Measurements from ENCODE around the gene DALRD3. TPM values are rescaled to one million over a fixed set of nuclear protein-coding genes. Genes with fewer than 3 reads are reported as not detected.

The DALRD3 gene
- total RNA-seq, 4 donors from 2014 or later, result 35.7 to 48.6 (median 43.8) TPM

GRCh38 chr3:49025005-49025792 lies 6.8 kb upstream of the DALRD3 start:
- H3K27ac ChIP-seq, result no peak overlapping the region
- peaks cover 0 to 66% (median 26%) of the 10 kb centered on the region in 4 donors for H3K4me1 ChIP-seq
- H3K36me3 ChIP-seq, result peaks cover 0 to 49% (median 8%) of the 10 kb centered on the region in 3 donors
- no peak for DNase-seq (ENCODE audit: low spot score in 2 of 2)
- no peaks in the 10 kb centered on the region for H3K9me3 ChIP-seq
- TF ChIP-seq EP300 (IDR thresholded peaks at IDR 0.05), result no peak
- TF ChIP-seq, protein P1, sequence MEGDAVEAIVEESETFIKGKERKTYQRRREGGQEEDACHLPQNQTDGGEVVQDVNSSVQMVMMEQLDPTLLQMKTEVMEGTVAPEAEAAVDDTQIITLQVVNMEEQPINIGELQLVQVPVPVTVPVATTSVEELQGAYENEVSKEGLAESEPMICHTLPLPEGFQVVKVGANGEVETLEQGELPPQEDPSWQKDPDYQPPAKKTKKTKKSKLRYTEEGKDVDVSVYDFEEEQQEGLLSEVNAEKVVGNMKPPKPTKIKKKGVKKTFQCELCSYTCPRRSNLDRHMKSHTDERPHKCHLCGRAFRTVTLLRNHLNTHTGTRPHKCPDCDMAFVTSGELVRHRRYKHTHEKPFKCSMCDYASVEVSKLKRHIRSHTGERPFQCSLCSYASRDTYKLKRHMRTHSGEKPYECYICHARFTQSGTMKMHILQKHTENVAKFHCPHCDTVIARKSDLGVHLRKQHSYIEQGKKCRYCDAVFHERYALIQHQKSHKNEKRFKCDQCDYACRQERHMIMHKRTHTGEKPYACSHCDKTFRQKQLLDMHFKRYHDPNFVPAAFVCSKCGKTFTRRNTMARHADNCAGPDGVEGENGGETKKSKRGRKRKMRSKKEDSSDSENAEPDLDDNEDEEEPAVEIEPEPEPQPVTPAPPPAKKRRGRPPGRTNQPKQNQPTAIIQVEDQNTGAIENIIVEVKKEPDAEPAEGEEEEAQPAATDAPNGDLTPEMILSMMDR (IDR thresholded peaks at IDR 0.05), result no peak
- no peak for TF ChIP-seq POLR2A (IDR thresholded peaks at IDR 0.05)
- 62 to 66% methylated on average over 10 to 13 of the region's 13 CpGs for WGBS, 2 donors
- no peak overlapping the region for H3K4me3 ChIP-seq
- no peaks in the 10 kb centered on the region for H3K27me3 ChIP-seq

- Histone ChIP-seq H3K4me3 (no peak overlapping the region), H3K27ac (no peak overlapping the region), H3K27me3 (no peaks in the 10 kb centered on the region), H3K9me3 (no peaks in the 10 kb centered on the region), H3K36me3 (peaks cover 0 to 45% (median 8%) of the 10 kb centered on the region in 3 donors), H3K4me1 (peaks cover 0 to 69% (median 30%) of the 10 kb centered on the region in 4 donors)
- DNase-seq (ENCODE audit: low spot score in 2 of 2), result no peak
- 67 to 70% methylated on average over 5 of the region's 5 CpGs for WGBS, 2 donors
- TF ChIP-seq, protein P1 (IDR thresholded peaks at IDR 0.05), result no peak
- TF ChIP-seq EP300 (IDR thresholded peaks at IDR 0.05) (no peak), POLR2A (IDR thresholded peaks at IDR 0.05) (no peak)
Measured at GRCh38 chr3:49024449-49024848, 6.1 kb upstream of the DALRD3 start.

GRCh38 chr3:49023775-49024174 lies 5.4 kb upstream of the DALRD3 start:
- Histone ChIP-seq H3K27ac (no peak overlapping the region), H3K9me3 (no peaks in the 10 kb centered on the region), H3K27me3 (no peaks in the 10 kb centered on the region), H3K36me3 (peaks cover 0 to 45% (median 8%) of the 10 kb centered on the region in 3 donors), H3K4me3 (no peak overlapping the region), H3K4me1 (peaks cover 0 to 73% (median 32%) of the 10 kb centered on the region in 4 donors)
- DNase-seq (ENCODE audit: low spot score in 2 of 2), result no peak
- 81 to 96% methylated on average over 4 of the region's 4 CpGs for WGBS, 2 donors
- TF ChIP-seq EP300 (IDR thresholded peaks at IDR 0.05) (no peak), POLR2A (IDR thresholded peaks at IDR 0.05) (no peak)
- TF ChIP-seq, protein P1 (IDR thresholded peaks at IDR 0.05), result no peak

GRCh38 chr3:49022688-49023171 lies 4.3 kb upstream of the DALRD3 start:
- no peak for DNase-seq (ENCODE audit: low spot score in 2 of 2)
- WGBS, 2 donors, result 17 to 50% methylated on average over 6 to 11 of the region's 12 CpGs
- peak overlapping the region; percentile 96 to 100 (median 100) for H3K27ac ChIP-seq
- no peaks in the 10 kb centered on the region for H3K9me3 ChIP-seq
- no peaks in the 10 kb centered on the region for H3K27me3 ChIP-seq
- peaks cover 0 to 45% (median 8%) of the 10 kb centered on the region in 3 donors for H3K36me3 ChIP-seq
- peak overlapping the region; percentile 69 to 92 (median 89) for H3K4me3 ChIP-seq
- TF ChIP-seq POLR2A (IDR thresholded peaks at IDR 0.05) (no peak), EP300 (IDR thresholded peaks at IDR 0.05) (no peak)
- TF ChIP-seq, protein P1 (IDR thresholded peaks at IDR 0.05), result no peak
- peaks cover 0 to 66% (median 27%) of the 10 kb centered on the region in 4 donors for H3K4me1 ChIP-seq
